ENCODE results near the gene ERFE. TPM values are rescaled to one million over a fixed set of nuclear protein-coding genes. Genes with fewer than 3 reads are reported as not detected.
A peak's percentile ranks its signal among the peaks of the same experiment; 100 is the strongest.

The ERFE gene
- total and polyA plus RNA-seq, 9 of the 15 experiments (the other 6 are each of a cell fraction or from before 2014, with no cell fraction given): 0.55 to 8.2 (median 3.7) TPM

GRCh38 chr2:238158509-238159070, at the start of gene ERFE (continued):
- TF ChIP-seq E2F6 (IDR thresholded peaks at IDR 0.05; ENCODE audit: borderline replicate concordance in 1 of 2, extremely low read depth in 1 of 2, insufficient read depth in 1 of 2, insufficient read length in 1 of 2, low read depth in 1 of 2, low read length in 1 of 2, poor library complexity in 1 of 2, severe bottlenecking in 1 of 2) (peak; percentile 51 to 88), RBFOX2 (IDR thresholded peaks at IDR 0.05; ENCODE audit: low read depth, low read length) (peak; percentile 13; the same call in 1 of the 2 replicates)
- TF ChIP-seq, protein P1, sequence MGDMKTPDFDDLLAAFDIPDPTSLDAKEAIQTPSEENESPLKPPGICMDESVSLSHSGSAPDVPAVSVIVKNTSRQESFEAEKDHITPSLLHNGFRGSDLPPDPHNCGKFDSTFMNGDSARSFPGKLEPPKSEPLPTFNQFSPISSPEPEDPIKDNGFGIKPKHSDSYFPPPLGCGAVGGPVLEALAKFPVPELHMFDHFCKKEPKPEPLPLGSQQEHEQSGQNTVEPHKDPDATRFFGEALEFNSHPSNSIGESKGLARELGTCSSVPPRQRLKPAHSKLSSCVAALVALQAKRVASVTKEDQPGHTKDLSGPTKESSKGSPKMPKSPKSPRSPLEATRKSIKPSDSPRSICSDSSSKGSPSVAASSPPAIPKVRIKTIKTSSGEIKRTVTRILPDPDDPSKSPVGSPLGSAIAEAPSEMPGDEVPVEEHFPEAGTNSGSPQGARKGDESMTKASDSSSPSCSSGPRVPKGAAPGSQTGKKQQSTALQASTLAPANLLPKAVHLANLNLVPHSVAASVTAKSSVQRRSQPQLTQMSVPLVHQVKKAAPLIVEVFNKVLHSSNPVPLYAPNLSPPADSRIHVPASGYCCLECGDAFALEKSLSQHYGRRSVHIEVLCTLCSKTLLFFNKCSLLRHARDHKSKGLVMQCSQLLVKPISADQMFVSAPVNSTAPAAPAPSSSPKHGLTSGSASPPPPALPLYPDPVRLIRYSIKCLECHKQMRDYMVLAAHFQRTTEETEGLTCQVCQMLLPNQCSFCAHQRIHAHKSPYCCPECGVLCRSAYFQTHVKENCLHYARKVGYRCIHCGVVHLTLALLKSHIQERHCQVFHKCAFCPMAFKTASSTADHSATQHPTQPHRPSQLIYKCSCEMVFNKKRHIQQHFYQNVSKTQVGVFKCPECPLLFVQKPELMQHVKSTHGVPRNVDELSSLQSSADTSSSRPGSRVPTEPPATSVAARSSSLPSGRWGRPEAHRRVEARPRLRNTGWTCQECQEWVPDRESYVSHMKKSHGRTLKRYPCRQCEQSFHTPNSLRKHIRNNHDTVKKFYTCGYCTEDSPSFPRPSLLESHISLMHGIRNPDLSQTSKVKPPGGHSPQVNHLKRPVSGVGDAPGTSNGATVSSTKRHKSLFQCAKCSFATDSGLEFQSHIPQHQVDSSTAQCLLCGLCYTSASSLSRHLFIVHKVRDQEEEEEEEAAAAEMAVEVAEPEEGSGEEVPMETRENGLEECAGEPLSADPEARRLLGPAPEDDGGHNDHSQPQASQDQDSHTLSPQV (IDR thresholded peaks at IDR 0.05): 0 out of 2 replicates have a peak, but pooled peaks have one; percentile 49

DNA sequence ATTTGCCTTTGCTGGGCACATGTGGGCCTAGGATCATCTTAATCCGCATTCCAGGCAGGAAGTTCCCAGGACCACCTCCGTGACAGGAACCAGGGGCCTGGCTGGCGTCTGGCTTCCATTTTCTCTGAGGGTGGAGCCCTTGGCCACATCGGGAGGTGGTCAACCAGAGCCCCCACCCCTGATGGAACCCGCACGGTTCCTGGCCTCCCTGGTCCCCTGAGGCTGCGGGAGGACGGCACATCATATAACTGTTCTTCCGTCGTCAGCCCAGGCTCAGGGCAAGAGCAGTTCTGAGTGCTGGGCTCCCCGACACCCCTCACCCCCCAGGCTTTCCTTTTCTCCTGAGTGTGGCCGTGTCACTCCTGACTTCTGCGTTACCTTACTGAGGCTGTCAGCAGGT, 45.2 kb upstream of the ERFE start:
- Histone ChIP-seq H3K27me3 (ENCODE audit: control insufficient read depth in 2 of 2, insufficient read depth in 2 of 2, low read length in 2 of 2) (no peaks in the 10 kb centered on the region; a peak in 2 of 5 replicates), H3K79me2 (ENCODE audit: control insufficient read depth, insufficient read depth, low read length) (no peaks in the 10 kb centered on the region), H3K9me3 (replicated peaks; ENCODE audit: control insufficient read depth, insufficient read depth, low read depth, low read length) (no peaks in the 10 kb centered on the region), H3K4me1 (replicated peaks in 1 of 2; ENCODE audit: control insufficient read depth in 2 of 2, insufficient read depth in 2 of 2, low read length in 2 of 2) (peaks cover 5 to 26% of the 10 kb centered on the region in 2 experiments; a peak in 4 of 5 replicates), H3K9me1 (ENCODE audit: control insufficient read depth, insufficient read depth, low read length) (no peaks in the 10 kb centered on the region), H3K4me2 (ENCODE audit: insufficient read depth, low read length) (peak overlapping the region; percentile 32), H4K20me1 (replicated peaks; ENCODE audit: control insufficient read depth, insufficient read depth, low read length) (no peaks in the 10 kb centered on the region), H3K9ac (ENCODE audit: insufficient read depth in 1 of 2, low read depth in 2 of 2, low read length in 2 of 2) (no peak overlapping the region), H3K36me3 (ENCODE audit: control insufficient read depth, insufficient read depth, low read length) (no peaks in the 10 kb centered on the region), H2AFZ (ENCODE audit: low read depth, low read length) (peak overlapping the region; percentile 85), H3K4me3 (no peak overlapping the region), H3K27ac (ENCODE audit: extremely low read depth, low read depth, low read length) (no peak overlapping the region)
- CTCF ChIA-PET (ENCODE audit: low intra/inter-chr PET ratio): no interaction called here
- in situ Hi-C loops (cut with MboI) (no loop called here), intact Hi-C loops (cut with micrococcal nuclease) (no loop called here)
- ATAC-seq (no peak), DNase-seq (ENCODE audit: extremely low read depth in 1 of 4, low spot score in 3 of 4) (no peak), FAIRE-seq (no peak)
- BruUV-seq (replicated peaks): no TSS peak
- 73% methylated on average over 11 of the region's 13 CpGs for WGBS (ENCODE audit: insufficient coverage, low coverage, missing lambda C conversion rate)
- POLR2A ChIA-PET: no interaction called here
- TF ChIP-seq MTF1 (CRISPR knock-in tag; IDR thresholded peaks at IDR 0.05; ENCODE audit: borderline replicate concordance) (no peak), RFX5 (IDR thresholded peaks at IDR 0.05; ENCODE audit: low read depth, low read length) (no peak), ZNF12 (CRISPR knock-in tag; IDR thresholded peaks at IDR 0.05) (no peak), ZNF133 (CRISPR knock-in tag; IDR thresholded peaks at IDR 0.05) (no peak), FOXP1 (CRISPR knock-in tag; IDR thresholded peaks at IDR 0.05) (no peak), ARNT (IDR thresholded peaks at IDR 0.05) (no peak), SP2 (IDR thresholded peaks at IDR 0.05; ENCODE audit: extremely low read depth, low read depth, low read length, poor library complexity, severe bottlenecking) (no peak), ZNF311 (CRISPR knock-in tag; IDR thresholded peaks at IDR 0.05) (no peak), CREBBP (IDR thresholded peaks at IDR 0.05; ENCODE audit: low read depth, low read length) (no peak), ZBTB8A (IDR thresholded peaks at IDR 0.05; ENCODE audit: partially characterized antibody) (no peak), HDAC6 (IDR thresholded peaks at IDR 0.05; ENCODE audit: low read depth, low read length) (no peak)

Measured in K562 (cell line).